ENCODE measurements around the gene METTL26.
A peak's percentile ranks its signal among the peaks of the same experiment; 100 is the strongest.

The METTL26 gene

GRCh38 chr16:593807-594206, 42.3 kb downstream of the METTL26 start:
- DNase-seq, result no peak

DNA sequence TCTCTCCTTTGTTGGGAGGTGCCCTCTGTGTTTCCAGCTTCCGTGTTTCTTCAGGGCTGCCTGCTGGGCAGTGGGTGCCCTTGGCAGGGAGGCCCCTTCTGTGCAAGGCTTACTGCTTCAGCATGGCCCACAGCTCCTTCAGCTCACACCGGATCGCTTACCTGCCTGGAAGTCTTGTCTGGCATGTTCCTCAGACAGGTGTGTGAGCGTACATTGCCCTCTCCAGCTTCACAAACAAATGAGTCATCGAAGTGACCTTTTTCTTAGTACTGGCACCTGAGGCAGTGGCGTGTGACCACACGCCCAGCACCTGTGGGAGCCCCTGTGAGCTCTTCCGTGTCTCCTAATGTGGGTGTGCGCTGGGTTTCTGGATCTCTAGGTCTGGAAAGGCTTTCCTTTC, 42.7 kb downstream of the METTL26 start:
- DNase-seq, result no peak

DNA sequence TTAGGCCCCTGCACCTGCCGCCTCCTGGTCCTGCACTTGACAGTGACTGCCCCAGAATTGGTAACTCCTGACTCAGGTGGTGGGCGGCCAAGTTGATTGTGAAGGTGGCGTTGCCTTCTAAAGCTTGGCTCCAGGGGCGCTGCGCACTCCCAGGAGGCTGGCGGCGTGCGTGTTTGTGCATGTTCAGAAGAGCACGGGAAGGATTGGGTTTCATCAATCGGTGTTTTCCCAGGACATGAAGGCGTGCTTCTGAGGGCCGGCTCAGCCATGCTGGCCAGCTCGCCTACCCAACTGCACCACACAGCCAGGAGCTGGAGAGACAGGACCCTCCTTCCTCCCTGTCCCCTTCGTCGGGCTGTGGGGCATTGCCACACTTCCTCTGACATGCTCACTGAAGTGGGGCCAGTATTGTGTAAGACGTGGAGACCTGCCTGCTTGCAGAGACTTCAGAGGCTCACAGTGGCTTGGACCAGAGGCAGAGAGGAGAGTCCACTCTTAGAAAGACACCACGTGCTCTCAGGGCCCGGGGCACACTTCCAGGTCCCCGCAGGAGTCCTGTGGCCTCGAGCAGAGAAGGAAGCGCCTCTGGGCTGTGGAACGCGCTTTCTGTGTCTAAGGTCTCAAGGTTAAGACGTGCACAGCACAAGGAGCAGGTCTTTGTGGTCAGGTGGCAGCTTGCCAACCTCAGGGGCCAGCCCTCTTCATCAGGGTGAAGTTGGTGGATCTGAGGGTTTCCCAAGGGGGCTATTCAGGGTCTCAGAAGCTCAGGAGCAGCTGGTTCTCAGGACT, 43.4 kb downstream of the METTL26 start:
- DNase-seq, result no peak

GRCh38 chr16:591892-592517, 44.1 kb downstream of the METTL26 start:
- DNase-seq, result no peak

DNA sequence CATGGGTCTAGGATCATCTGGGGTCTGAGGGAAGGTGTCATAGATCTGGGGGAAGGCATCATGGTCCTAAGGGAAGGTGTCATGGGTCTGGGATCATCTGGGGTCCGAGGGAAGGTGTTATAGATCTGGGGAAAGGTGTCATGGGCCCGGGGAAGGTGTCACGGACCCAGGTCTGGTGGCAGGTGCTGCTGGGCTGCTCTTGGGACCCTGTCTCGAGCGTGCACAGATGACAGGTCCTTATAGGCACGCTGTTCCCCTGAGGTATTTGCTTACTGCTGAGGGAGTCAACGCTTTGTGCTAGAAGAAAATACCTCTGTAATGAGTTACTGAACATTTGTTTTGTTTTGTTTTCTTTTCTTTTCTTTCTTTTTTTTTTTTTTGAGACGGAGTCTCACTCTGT, 44.9 kb downstream of the METTL26 start:
- DNase-seq, result no peak

GRCh38 chr16:590815-591200, 45.3 kb downstream of the METTL26 start:
- no peak for DNase-seq

DNA sequence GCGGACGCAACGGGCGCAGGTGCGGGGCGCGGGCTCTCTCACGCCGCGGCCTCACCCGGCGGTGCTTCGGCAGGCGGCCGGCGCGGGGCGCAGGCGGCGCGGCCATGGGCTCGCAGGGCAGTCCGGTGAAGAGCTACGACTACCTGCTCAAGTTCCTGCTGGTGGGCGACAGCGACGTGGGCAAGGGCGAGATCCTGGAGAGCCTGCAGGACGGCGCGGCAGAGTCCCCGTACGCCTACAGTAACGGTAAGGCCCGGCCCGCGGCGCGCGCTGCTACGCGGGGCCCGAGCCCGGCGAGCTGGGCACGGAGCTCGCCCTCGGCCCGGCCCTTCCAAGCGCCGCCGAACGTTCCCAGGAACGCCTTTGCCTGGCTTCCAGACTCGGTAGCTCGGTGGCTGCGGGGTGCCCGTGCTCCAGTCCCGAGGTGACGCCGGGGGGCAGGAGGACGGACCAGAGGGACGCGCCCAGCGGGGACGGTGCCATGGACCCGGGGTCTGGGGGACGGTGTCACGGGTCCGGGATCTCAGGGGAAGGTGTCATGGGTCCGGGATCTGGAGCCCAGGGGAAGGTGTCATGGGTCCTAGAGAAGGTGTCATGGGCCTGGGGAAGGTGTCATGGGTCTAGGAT, 45.8 kb downstream of the METTL26 start:
- no peak for DNase-seq

DNA sequence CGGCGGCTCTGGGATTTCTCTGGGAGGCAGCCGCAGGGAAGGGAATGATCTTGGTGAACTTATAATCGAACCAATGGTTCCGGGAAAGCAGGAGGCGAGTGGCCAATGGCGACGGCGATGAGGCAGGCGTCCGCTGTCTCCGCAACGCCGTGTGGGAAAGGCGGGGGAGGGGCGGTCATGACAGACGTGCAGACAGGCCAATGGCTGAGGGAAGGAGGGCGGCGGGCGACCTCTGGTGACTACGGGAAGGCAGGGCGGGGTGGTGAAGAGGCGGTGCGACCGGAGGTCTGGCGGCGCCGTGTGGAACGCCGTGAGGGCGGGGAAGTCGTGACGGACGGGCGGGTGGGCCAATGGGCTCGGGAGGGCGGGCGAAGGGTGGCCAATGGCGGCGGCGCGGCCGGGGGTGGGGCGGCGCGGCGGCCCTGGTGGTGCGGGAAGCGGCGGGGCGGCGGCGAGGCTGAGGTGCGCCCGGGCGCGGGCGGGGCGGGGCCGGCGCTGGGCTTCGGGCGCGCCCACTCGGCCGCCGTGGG, 46.4 kb downstream of the METTL26 start, which contains the start of gene RAB40C:
RAB40C (plus strand) TSS at position 409 of the 530 bp plus-strand sequence. CDS start 226 bp downstream, outside the sequence.
- DNase-seq, result peak; percentile 99

- DNase-seq, result peak; percentile 97
Observed at GRCh38 chr16:588889-589657, 47.0 kb downstream of the METTL26 start.

- peak; percentile 58 for DNase-seq
Observed at GRCh38 chr16:588639-588888, 47.5 kb downstream of the METTL26 start.

- DNase-seq, result no peak
Observed at GRCh38 chr16:586645-587590, 49.2 kb downstream of the METTL26 start.

DNA sequence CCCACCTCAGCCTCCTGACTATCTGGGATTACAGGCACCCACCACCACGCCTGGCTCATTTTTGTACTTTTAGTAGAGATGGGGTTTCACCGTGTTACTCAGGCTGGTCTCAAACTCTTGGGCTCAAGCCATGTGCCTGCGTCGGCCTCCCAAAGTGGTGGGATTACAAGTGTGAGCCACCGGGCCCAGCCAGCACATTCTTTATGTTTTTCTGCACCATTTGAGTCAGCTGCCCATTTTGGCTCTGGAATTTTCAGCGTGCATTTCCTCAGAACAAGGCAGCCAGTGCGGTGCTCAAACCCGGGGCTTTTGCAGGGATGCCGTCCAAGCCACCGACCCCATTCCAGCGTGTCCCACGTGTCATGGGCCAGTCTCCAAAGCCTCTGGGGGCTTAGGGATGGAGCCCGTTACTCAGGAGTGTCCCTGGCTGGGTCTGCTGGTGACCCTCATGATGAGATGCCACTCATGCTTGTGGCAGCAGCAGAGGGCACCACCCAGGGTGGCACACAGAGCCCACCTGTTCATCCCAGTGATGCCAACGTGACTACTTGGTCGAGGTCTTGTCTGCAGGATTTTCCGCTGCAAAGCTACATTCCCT, 50.0 kb downstream of the METTL26 start:
- DNase-seq, result no peak

GRCh38 chr16:585351-585750, 50.8 kb downstream of the METTL26 start:
- DNase-seq, result no peak
